LNCaP clone FGC (cell line): Measurements from ENCODE around the gene PTPA.

ENCODE experiments used
- DNase-seq: peaks from one replicate; pipeline ENCODE4 v3.0.0-alpha.2; 2011; ENCODE audit warnings: low read depth
- H3K4me3 ChIP-seq: 2 replicates; pipeline ENCODE4 v1.5.1; 2011; ENCODE audit warnings: mild to moderate bottlenecking, low read depth, low read length, control low read depth
- TF ChIP-seq, protein P1 (sequence below): IDR thresholded peaks from 2 replicates; pipeline ENCODE4 v1.5.1; 2012; ENCODE audit warnings: mild to moderate bottlenecking; ENCODE audit not compliant: control insufficient read depth, insufficient read depth; ENCODE audit errors: extremely low read depth

Gene PTPA

DNA sequence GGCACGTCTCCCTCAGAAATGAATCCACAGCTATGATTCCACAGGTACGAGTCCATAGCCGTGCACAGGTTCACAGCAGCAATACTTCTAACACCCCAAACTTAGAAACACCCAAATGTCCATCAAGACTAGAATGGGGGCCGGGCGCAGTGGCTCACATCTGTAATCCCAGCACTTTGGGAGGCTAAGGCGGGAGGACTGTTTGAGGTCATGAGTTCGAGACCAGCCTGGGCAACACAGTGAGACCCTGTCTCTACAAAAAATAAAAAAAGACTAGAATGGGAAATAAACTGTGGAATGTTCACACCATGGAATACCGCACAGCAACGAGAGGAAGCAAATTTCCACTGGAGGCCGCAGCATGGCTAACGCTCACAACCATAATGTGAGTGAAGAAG, 34.6 kb upstream of the PTPA start:
- TF ChIP-seq, protein P1, sequence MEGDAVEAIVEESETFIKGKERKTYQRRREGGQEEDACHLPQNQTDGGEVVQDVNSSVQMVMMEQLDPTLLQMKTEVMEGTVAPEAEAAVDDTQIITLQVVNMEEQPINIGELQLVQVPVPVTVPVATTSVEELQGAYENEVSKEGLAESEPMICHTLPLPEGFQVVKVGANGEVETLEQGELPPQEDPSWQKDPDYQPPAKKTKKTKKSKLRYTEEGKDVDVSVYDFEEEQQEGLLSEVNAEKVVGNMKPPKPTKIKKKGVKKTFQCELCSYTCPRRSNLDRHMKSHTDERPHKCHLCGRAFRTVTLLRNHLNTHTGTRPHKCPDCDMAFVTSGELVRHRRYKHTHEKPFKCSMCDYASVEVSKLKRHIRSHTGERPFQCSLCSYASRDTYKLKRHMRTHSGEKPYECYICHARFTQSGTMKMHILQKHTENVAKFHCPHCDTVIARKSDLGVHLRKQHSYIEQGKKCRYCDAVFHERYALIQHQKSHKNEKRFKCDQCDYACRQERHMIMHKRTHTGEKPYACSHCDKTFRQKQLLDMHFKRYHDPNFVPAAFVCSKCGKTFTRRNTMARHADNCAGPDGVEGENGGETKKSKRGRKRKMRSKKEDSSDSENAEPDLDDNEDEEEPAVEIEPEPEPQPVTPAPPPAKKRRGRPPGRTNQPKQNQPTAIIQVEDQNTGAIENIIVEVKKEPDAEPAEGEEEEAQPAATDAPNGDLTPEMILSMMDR, result no peak
- DNase-seq, result no peak
- no peak overlapping the region for H3K4me3 ChIP-seq

DNA sequence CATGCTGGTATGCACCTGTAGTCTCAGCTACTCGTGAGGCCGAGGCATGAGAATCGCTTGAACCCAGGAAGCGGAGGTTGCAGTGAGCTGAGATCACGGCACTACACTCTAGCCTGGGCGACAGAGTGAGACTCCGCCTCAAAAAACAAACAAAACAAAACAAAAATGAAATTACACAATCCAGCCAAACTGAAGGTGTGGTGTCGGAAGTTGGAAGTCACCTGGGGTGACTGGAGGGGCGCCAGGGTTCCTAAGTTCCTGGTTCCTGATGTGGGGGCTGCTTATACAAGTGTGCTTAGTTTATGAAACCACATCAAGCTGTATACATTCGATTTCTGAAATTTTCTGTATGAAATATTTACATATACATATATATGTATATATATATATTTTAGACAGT, 34.0 kb upstream of the PTPA start:
- TF ChIP-seq, protein P1, result no peak
- DNase-seq, result peak; percentile 27
- no peak overlapping the region for H3K4me3 ChIP-seq

GRCh38 chr9:129078691-129079503, 32.3 kb upstream of the PTPA start:
- H3K4me3 ChIP-seq, result no peak overlapping the region
- TF ChIP-seq, protein P1, result no peak
- DNase-seq, result no peak

- TF ChIP-seq, protein P1, result no peak
- peak overlapping the region; percentile 87 for H3K4me3 ChIP-seq
- DNase-seq, result no peak
These were observed 31.4 kb upstream of the PTPA start for GRCh38 chr9:129079829-129080228.

DNA sequence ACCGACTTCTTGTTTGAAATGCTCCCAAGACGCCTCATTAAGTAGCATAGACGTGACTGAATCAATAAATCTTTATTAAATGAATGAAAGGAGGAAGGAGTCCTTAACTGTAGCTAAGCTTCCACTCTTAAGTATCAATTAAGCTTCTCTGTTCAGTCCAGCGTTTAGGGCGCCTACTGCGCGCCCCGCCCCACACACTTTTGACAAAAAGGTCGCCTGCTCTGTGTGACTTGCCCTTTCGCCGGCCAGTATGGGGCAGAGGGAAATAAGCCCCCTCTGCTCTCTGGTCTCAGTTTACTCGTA, 31.0 kb upstream of the PTPA start:
- no peak for DNase-seq
- TF ChIP-seq, protein P1, result no peak
- peak overlapping the region; percentile 87 for H3K4me3 ChIP-seq

DNA sequence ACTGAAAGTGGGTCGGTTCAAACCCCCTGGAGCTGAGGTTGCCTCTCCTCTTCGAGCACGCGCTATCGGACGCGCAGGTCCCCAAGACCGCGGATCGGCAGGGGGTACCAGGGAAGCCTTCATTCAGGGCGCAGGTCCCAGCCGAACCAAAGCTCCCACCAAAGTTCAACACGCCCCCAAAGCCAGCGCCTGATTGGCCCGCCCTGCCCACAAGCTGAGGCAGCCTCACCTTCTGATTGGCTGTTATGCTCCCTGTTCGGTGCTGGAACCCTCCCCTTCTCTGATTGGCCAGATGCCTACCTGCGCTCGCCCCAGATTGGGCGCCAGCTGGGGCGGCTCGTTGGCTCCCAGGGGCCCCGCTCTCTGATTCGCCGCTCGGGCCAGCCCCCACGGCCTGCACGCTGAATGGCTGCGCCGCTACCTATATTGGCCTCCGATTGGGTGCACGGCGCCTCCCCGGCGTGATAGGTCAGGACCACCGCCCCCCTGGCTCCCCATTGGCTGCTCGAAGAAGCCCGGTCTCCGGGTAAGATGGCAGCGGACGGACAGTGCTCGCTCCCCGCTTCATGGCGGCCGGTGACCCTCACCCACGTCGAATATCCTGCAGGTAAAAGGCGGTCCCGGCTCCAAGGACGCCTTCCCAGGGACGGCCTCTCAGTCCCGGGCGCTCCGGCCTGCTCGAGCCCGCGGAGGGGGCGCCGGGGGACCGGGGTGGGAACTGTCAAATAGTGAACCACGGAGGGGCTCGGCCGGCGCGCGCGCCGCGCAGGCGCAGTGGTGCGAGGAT, 30.4 kb upstream of the PTPA start, which contains the start of gene DOLPP1:
DOLPP1 (plus strand) TSS at position 511 of the 787 bp plus-strand sequence; CDS start at position 532, 21 bp downstream.
- TF ChIP-seq, protein P1, result no peak
- peak; percentile 97 for DNase-seq
- H3K4me3 ChIP-seq, result peak within 1 kb of the TSS; percentile 87
